HepG2 (cell line): ENCODE measurements around the gene KXD1. TPM values are rescaled to one million over a fixed set of nuclear protein-coding genes. Genes with fewer than 3 reads are reported as not detected.
A peak's percentile ranks its signal among the peaks of the same experiment; 100 is the strongest.

Experiments
- CBX2 ChIP-seq, 2 experiments: fragments of 200-600 bp in 1 of 2; sonication (generic); formaldehyde crosslinking in 1 of 2; IDR thresholded peaks; 2 replicates each; pipeline versions ENCODE4 v1.7.0 to v1.8.1; 2018 to 2022; ENCODE audit warnings: low read depth in 2 of 2, low read length in 1 of 2, mild to moderate bottlenecking in 1 of 2, missing genetic modification reagents in 1 of 2
- CHCHD3 ChIP-seq: sonication (generic); formaldehyde crosslinking; IDR thresholded peaks from 2 replicates; pipeline ENCODE4 v1.8.0; 2022; ENCODE audit warnings: mild to moderate bottlenecking, missing genetic modification reagents, moderate library complexity
- ELF4 ChIP-seq: sonication (generic); formaldehyde crosslinking; IDR thresholded peaks from 2 replicates; pipeline ENCODE4 v1.5.0; 2020; ENCODE audit warnings: missing genetic modification reagents, mild to moderate bottlenecking, moderate library complexity, borderline replicate concordance
- MAFK ChIP-seq, 2 experiments: IDR thresholded peaks in 1 of 2; conservative IDR thresholded peaks in 1 of 2; 2 replicates each; pipeline ENCODE4 v1.6.1; 2011; ENCODE audit warnings: improper control_type of control experiment in 2 of 2, low read length in 2 of 2
- MYC ChIP-seq: sonication (generic); formaldehyde crosslinking; IDR thresholded peaks from 2 replicates; pipeline ENCODE4 v1.9.0; 2021; ENCODE audit warnings: missing genetic modification reagents, borderline replicate concordance
- NBN ChIP-seq: fragments of 450-650 bp; conservative IDR thresholded peaks from 2 replicates; pipeline ENCODE4 v1.6.1; 2017
- REL ChIP-seq: sonication (generic); formaldehyde crosslinking; conservative IDR thresholded peaks from 2 replicates; pipeline ENCODE4 v1.8.0; 2022; ENCODE audit warnings: mild to moderate bottlenecking, missing genetic modification reagents, moderate library complexity
- RFXAP ChIP-seq: sonication (generic); formaldehyde crosslinking; IDR thresholded peaks from 2 replicates; pipeline ENCODE4 v1.4.0; 2020; ENCODE audit warnings: missing genetic modification reagents, borderline replicate concordance
- RXRB ChIP-seq: IDR thresholded peaks from 2 replicates; pipeline ENCODE4 v1.6.1; 2016; ENCODE audit warnings: borderline replicate concordance, missing genetic modification reagents, missing compliant biosample characterization
- STAG1 ChIP-seq: sonication (generic); formaldehyde crosslinking; IDR thresholded peaks from 2 replicates; pipeline ENCODE4 v1.4.0; 2020; ENCODE audit warnings: missing genetic modification reagents
- XRCC5 ChIP-seq: fragments of 200-400 bp; formaldehyde crosslinking; optimal IDR thresholded peaks from 2 replicates; pipeline ENCODE3; 2017; ENCODE audit warnings: mild to moderate bottlenecking, low read length
- ZBTB20 ChIP-seq: sonication (generic); formaldehyde crosslinking; IDR thresholded peaks from 2 replicates; pipeline ENCODE4 v1.8.1; 2023; ENCODE audit warnings: missing genetic modification reagents, low read depth, mild to moderate bottlenecking, borderline replicate concordance
- ZNF230 ChIP-seq: sonication (generic); formaldehyde crosslinking; IDR thresholded peaks from 2 replicates; pipeline ENCODE4 v1.4.0; 2020; ENCODE audit warnings: mild to moderate bottlenecking, missing genetic modification reagents
- ZNF234 ChIP-seq: sonication (generic); formaldehyde crosslinking; conservative IDR thresholded peaks from 2 replicates; pipeline ENCODE4 v1.5.1; 2020; ENCODE audit warnings: mild to moderate bottlenecking, missing genetic modification reagents
- ZNF501 ChIP-seq: sonication (generic); formaldehyde crosslinking; IDR thresholded peaks from 2 replicates; pipeline ENCODE4 v1.5.1; 2020; ENCODE audit warnings: mild to moderate bottlenecking, moderate library complexity, missing genetic modification reagents
- ZNF773 ChIP-seq: sonication (generic); formaldehyde crosslinking; IDR thresholded peaks from 2 replicates; pipeline ENCODE4 v1.4.0; 2020; ENCODE audit warnings: missing genetic modification reagents, borderline replicate concordance
- ZSCAN9 ChIP-seq: IDR thresholded peaks from 2 replicates; pipeline ENCODE4 v1.6.1; 2016; ENCODE audit warnings: borderline replicate concordance
- polyA plus RNA-seq, 8 experiments: library from polyadenylated mRNA; depleted of rRNA in 3 of 8; stranded (reverse) in 7 of 8; unstranded in 1 of 8; fragments of >200 nt; fragmentation: Illumina TruSeq in 4 of 8; extraction: Trizol in 4 of 8; gene quantifications; 2 replicates each; pipeline versions ENCODE4 v1.2.1 to v1.2.3, GENCODE V29; 2011 to 2016; ENCODE audit warnings: low read depth in 4 of 8, missing spikeins in 1 of 8, mixed read lengths in 1 of 8; ENCODE audit not compliant: insufficient read depth in 1 of 8
- total RNA-seq, 5 experiments: library from RNA; depleted of rRNA; stranded (reverse); fragments of >200 nt; fragmentation: Illumina TruSeq; extraction: Trizol; gene quantifications; 2 replicates each; pipeline ENCODE4 v1.2.3, GENCODE V29; 2016; ENCODE audit warnings: low read depth in 1 of 5
- TF ChIP-seq, protein P1 (sequence below): sonication (generic); formaldehyde crosslinking; IDR thresholded peaks from 2 replicates; pipeline ENCODE4 v1.8.0; 2022; ENCODE audit warnings: missing genetic modification reagents, mild to moderate bottlenecking, moderate library complexity, borderline replicate concordance
- TF ChIP-seq, protein P2 (sequence below): sonication (generic); formaldehyde crosslinking; IDR thresholded peaks from 2 replicates; pipeline ENCODE4 v1.5.1; 2020; ENCODE audit warnings: missing genetic modification reagents, mild to moderate bottlenecking, borderline replicate concordance
- TF ChIP-seq, protein P3 (sequence below): sonication (generic); formaldehyde crosslinking; IDR thresholded peaks from 2 replicates; pipeline ENCODE4 v1.5.0; 2020; ENCODE audit warnings: mild to moderate bottlenecking, missing genetic modification reagents

KXD1 gene
- total and polyA plus RNA-seq, 2 of the 13 experiments (the other 11 are each of a cell fraction or from before 2014, with no cell fraction given): 44.6 to 143 TPM

DNA sequence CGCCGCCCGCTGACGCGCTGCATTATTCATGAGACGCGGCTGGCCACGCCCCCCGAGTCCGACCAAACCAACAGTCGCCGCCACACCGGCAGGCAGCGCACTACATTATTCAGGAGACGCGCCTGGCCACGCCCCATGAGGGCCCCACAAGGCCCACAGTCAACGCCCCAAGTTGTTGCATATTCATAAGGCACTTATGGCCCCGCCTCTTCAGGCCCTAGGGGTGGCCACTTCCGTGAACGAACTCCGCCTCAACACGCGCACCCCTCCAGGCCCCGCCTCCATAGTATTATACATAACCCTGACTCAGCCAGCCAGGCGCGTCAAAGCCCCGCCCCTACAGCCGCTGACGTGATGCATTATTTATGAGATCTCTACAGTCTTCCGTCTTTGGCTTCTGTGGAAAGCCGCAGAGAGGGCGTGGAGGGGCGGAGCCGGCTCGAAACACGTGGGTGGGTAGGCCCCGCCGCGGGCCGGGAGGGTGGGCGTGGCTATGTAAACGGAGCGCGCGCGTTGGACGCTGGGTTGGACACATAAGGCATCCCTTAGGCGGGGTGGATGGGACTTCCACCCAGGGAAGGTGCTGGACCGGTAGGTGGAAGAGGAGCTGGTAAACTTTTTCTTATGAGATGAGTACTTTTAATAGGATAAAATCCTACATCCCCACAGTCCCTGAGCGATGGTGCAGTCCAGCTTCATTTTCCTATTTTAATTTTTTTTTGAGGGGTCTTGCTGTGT is 35.4 kb upstream of the KXD1 start (continued):
- TF ChIP-seq NBN (no peak), ELF4 (CRISPR knock-in tag) (peak; percentile 83; the same call in 1 of the 2 replicates), CBX2 (IDR thresholded peaks at IDR 0.05; ENCODE audit: low read depth, low read length) (no peak), CBX2 (CRISPR knock-in tag; IDR thresholded peaks at IDR 0.05; ENCODE audit: low read depth) (no peak), ZSCAN9 (no peak), REL (no peak), CHCHD3 (no peak), ZBTB20 (no peak), ZNF230 (CRISPR knock-in tag) (0 out of 2 replicates have a peak, but pooled peaks have one; percentile 2), ZNF501 (CRISPR knock-in tag) (peak; percentile 35; the same call in 1 of the 2 replicates), XRCC5 (peak; percentile 24), STAG1 (CRISPR knock-in tag) (peak; percentile 4; the same call in 1 of the 2 replicates), MYC (peak; percentile 33), ZNF234 (CRISPR knock-in tag) (no peak), RXRB (CRISPR knock-in tag) (peak; percentile 23; the same call in 1 of the 2 replicates), MAFK (conservative IDR thresholded peaks at IDR 0.05 in 1 of 2, IDR thresholded peaks at IDR 0.05 in 1 of 2; ENCODE audit: low read length in 2 of 2) (peak; percentile 62 to 64), RFXAP (CRISPR knock-in tag) (no peak), ZNF773 (CRISPR knock-in tag) (no peak)
- TF ChIP-seq, protein P1, sequence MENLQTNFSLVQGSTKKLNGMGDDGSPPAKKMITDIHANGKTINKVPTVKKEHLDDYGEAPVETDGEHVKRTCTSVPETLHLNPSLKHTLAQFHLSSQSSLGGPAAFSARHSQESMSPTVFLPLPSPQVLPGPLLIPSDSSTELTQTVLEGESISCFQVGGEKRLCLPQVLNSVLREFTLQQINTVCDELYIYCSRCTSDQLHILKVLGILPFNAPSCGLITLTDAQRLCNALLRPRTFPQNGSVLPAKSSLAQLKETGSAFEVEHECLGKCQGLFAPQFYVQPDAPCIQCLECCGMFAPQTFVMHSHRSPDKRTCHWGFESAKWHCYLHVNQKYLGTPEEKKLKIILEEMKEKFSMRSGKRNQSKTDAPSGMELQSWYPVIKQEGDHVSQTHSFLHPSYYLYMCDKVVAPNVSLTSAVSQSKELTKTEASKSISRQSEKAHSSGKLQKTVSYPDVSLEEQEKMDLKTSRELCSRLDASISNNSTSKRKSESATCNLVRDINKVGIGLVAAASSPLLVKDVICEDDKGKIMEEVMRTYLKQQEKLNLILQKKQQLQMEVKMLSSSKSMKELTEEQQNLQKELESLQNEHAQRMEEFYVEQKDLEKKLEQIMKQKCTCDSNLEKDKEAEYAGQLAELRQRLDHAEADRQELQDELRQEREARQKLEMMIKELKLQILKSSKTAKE (CRISPR knock-in tag): no peak
- TF ChIP-seq, protein P2, sequence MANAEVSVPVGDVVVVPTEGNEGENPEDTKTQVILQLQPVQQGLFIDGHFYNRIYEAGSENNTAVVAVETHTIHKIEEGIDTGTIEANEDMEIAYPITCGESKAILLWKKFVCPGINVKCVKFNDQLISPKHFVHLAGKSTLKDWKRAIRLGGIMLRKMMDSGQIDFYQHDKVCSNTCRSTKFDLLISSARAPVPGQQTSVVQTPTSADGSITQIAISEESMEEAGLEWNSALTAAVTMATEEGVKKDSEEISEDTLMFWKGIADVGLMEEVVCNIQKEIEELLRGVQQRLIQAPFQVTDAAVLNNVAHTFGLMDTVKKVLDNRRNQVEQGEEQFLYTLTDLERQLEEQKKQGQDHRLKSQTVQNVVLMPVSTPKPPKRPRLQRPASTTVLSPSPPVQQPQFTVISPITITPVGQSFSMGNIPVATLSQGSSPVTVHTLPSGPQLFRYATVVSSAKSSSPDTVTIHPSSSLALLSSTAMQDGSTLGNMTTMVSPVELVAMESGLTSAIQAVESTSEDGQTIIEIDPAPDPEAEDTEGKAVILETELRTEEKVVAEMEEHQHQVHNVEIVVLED (CRISPR knock-in tag): peak; percentile 91; the same call in 1 of the 2 replicates
- TF ChIP-seq, protein P3, sequence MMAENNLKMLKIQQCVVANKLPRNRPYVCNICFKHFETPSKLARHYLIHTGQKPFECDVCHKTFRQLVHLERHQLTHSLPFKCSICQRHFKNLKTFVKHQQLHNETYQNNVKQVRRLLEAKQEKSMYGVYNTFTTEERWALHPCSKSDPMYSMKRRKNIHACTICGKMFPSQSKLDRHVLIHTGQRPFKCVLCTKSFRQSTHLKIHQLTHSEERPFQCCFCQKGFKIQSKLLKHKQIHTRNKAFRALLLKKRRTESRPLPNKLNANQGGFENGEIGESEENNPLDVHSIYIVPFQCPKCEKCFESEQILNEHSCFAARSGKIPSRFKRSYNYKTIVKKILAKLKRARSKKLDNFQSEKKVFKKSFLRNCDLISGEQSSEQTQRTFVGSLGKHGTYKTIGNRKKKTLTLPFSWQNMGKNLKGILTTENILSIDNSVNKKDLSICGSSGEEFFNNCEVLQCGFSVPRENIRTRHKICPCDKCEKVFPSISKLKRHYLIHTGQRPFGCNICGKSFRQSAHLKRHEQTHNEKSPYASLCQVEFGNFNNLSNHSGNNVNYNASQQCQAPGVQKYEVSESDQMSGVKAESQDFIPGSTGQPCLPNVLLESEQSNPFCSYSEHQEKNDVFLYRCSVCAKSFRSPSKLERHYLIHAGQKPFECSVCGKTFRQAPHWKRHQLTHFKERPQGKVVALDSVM (CRISPR knock-in tag): no peak
